Measurements from ENCODE around the gene ADGRG1.
"Not testable (repeated sequence)": the region's sequence is repeated elsewhere in the genome, so short reads cannot be mapped to it uniquely, and the experiment has no call there.

The ADGRG1 gene

DNA sequence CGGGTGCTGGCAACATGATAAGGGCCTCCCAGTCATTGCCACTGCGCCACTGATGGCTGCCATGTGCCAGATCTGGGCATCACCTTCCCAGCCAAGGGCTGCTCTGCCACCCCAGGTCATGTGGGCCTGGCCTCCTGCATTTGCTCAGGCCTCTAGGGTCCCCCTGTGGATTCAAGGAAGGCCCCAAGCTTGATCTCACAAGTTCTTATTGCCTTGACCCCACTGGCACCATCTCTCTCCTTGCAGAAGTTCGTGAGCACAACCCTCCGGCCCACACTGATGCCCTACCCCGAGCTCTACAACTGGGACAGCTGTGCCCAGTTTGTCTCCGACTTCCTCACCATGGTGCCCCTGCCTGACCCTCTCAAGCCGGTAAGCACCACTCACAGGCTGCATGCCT, 71.5 kb downstream of the ADGRG1 start:
- DNase-seq (ENCODE audit: low read depth): no peak

DNA sequence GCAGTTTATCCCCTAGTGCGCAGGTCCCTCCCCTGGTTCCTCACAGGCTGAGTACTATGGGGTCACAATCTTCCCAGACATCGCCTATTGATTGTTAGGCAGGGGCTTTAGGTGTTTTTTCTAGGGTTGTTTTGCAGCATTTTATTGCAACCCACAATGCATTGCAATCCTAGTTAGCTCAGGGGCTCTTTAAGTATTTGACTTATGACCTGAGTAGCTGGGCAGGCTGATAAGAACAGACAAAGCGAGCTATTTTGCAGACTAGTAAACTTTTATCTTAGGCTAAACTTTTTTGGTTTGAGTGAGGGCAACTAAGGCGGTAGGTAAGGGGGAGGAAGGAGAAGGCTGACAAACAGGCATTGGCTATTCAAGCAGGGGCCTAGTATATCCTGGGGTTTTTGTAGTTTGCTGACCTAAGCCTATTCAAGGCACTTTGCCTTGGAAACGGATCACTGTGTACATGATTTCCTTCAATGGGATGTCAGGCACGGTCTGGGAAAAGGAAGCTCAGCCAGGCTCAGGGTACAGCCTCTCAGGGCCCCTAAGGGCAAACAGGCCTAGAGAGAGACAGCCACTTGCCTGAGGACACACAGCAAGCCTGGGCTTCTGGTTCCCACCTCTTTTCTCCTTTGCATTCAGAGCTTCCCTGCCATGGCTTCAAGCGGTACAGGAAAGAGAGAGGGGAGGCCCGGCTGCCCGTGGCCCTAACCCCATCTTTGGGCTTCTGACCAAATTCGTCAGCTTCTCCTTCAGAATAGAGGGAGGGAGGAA, 72.5 kb downstream of the ADGRG1 start:
- no peak for DNase-seq (ENCODE audit: low read depth)

DNA sequence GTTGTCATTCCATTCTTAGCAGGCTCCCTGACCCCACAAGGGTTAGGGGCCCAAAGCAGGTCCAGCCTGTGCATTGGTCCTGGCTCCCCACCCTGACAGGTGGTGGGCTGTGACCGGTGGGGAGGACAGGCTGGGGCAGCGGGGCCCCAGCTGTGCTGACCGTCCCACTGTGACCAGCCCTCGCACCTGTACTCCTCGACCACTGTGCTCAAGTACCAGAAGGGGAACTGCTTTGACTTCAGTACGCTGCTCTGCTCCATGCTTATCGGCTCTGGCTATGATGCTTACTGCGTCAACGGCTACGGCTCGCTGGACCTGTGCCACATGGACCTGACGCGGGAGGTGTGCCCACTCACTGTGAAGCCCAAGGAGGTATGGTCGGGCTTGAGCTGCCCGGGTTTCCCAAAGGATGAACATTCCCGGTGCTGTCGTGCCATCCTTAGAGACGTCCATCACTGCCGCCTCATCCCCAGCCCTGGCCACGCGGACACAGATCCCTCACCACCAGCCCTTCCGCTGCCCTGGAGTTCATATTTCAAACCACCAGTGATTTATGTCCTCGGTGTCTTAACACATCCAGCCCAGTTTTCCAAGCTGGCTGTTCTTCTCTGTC, 73.4 kb downstream of the ADGRG1 start:
- no peak for DNase-seq (ENCODE audit: low read depth)

DNA sequence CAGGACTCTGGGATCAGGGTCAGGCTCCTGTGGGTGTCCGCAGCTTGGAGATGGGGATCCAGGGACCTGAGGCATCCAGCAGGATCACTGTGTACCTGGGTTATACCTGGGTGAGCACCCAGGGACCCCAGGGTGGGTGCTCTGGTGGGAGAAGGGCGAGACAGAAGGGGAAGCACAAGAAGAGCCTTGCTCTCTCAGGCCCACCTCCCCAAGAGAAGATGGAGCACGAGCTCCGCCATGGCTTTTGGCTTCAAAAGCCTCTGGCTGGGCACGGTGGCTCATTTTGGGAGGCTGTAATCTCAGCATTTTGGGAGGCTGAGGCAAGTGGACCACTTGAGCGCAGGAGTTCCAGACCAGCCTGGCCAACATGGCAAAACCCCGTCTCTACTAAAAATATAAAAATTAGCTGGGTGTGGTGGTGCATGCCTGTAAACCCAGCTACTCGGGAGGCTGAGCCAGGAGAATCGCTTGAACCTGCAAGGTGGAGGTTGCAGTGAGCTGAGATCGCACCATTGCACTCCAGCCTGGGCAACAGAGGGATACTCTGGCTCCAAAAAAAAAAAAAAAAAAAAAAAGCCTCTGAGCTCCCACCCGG, 75.1 kb downstream of the ADGRG1 start:
- no peak for DNase-seq (ENCODE audit: low read depth)

DNA sequence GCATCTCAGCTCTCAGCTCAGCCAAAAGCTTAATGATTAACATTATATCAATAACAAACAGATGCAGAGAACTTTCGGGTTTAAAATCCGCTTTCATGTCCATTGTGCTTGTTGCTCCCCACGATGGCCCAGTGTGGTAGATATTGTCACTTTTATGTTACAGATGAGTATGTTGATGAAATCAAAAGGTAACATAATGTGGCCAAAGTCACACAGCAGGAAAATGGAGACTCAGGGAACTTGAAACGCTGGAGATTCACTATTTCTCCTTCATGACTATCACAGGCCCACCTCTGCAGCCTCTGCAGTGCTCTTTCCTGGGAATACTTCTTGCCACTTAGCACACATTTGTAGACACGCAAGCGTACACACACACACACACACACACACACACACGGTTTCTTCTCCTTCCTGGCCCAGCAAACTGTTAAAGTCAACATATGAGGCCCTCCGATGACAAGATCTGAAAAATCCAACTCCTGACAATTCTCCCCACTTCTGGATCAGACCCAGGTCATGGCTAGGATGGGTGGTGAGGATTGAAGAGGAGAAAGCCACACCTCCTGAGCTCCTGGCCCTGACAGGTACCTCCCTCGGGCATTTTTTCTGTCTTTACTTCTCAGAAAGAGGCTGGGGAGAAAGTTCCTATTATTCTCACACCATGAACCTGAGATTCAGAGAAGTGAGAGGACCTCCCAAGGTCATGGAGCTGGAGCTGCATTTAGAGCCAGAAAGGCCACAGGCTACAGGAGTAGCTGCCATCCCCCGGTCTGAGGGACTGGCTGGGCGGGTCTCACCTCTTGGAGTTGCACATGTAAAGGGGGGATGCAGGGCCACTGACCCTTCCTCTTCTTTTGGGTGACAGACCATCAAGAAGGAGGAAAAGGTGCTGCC, 75.8 kb downstream of the ADGRG1 start:
- no peak for DNase-seq (ENCODE audit: low read depth)

DNA sequence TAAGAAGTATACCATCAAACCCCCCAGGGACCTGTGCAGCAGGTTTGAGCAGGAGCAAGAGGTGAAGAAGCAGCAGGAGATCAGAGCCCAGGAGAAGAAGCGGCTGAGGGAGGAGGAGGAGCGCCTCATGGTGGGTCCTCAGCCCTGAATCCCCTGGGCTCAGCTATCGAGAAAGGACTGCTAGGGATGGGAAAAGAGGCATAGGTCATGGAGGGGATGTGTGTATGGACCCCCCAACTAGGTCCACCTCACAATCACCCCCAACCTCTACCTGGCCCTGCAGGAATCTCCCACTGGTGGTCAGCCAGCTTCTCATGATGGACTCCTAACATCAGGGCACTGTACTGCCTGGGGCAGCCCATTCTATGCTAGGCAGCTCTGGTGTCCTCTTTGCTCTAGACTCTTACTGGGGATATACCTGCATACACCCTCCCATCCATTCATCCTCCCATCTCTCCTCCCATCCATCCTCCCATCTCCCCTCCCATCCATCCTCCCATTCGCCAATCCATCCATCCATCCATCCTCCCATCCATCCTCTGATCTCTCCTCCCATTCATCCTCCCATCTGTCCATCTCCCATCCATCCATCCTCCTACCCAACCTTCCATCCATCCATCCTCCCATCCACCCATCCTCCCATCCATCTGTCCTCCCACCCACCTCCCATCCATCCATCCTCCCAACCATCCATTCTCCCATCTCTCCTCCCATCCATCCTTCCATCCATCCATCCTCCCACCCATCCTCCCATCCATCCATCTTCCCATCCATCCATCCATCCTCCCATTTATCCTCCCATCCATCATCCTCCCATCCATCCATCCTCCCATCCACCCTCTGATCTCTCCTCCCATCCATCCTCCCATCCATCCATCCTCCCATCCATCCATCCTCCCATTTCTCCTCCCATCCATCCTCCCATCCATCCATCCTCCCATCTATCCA, 76.7 kb downstream of the ADGRG1 start:
- DNase-seq (ENCODE audit: low read depth): no peak

DNA sequence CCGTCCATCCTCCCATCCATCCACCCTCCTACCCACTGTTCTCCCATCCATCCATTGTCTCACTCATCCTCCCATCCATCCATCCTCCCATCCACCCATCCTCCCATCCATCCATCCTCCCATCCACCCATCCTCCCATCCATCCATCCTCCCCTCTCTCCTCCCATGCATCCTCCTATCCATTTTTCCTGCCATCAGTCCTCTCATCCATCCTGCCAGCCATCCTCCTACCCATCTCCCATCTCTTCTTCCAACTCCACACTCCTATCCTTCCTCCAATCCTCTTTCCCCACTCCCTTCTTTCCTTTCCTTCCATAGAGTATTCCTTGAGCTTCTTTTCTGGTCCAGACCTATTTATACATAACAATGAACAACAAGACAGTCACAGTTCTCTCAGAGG, 78.3 kb downstream of the ADGRG1 start:
- DNase-seq (ENCODE audit: low read depth): no peak

DNA sequence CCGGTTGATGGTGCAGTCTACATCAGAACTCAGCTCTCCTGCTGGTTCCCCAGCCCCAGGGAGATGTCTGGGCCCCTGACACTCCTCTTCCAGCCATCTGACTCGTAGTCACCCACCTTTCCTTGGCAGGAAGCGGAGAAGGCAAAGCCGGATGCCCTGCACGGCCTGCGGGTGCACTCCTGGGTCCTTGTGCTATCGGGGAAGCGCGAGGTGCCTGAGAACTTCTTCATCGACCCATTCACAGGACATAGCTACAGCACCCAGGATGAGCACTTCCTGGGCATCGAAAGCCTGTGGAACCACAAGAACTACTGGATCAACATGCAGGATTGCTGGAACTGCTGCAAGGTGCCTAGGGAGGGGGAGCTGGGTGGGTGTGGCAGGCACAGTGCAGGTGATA, 78.9 kb downstream of the ADGRG1 start:
- no peak for DNase-seq (ENCODE audit: low read depth)

DNA sequence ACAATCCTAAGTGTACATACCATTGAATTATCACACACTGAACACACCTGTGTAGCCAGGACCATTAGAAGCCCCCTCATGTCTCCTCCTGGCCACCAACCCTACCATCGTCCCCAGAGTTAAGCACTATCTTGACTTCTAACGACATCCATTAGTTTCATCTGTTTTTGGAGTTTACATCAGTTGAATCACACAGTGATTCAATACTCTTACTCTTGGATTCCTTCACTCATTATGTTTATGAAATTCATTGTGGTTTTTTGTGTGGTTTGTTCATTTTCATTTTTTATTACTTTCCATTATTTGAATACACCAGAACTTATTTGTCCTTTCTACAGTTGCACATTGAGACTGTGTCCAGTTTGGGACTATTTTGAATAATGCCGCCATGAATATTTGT, 79.7 kb downstream of the ADGRG1 start:
- DNase-seq (ENCODE audit: low read depth): no peak

DNA sequence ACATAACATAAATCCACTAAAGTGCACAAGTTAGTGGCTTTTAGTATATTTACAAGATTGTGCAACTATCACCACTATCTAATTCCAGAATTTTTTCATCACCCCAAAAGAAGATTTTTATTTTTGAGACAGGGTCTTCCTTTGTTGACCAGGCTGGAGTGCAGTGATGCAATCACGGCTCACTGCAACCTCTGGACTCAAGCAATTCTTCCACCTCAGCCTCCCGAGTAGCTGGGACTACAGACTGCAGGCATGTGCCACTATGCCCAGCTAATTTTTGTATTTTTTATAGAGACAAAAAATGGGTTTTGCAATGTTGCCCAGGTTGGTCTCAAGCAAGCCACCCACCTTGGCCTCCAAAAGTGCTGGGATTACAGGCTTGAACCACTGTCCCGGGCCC, 81.2 kb downstream of the ADGRG1 start:
- DNase-seq (ENCODE audit: low read depth): no peak

DNA sequence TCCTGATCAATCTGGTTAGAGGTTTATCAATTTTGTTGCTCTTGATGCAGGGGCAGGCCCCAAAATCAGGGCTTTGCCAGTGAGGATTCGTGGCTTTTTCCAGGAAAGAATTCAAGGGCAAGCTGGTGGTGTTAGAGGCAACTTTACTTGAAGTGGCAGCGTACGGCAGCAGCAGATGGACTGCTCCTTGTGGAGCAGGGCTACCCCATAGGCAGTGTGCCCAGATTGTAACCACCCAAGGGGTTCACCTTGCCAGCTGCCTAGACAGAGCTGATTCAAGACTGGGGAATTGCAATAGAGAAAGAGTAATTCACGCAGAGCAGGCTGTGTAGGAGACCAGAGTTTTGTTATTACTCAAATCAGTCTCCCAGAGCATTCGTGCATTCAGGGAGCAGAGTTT, 82.9 kb downstream of the ADGRG1 start:
- no peak for DNase-seq (ENCODE audit: low read depth)

DNA sequence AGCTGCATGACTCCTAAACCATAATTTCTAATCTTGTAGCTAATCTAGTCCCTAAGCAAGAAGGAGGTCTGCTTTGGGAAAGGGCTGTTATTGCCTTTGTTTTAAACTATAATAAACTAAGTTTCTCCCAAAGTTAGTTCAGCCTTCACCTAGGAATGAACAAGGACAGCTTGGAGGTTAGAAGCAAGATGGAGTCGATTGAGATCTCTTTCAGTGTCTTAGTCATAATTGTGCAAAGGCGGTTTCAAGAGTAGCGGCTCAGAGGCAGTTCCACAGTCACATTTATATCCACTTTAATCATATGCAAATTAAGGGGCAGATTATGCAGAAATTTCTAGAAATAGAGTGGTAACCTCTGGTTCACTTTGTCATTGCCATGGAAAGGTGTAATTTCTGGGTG, 83.6 kb downstream of the ADGRG1 start:
- DNase-seq (ENCODE audit: low read depth): no peak

DNA sequence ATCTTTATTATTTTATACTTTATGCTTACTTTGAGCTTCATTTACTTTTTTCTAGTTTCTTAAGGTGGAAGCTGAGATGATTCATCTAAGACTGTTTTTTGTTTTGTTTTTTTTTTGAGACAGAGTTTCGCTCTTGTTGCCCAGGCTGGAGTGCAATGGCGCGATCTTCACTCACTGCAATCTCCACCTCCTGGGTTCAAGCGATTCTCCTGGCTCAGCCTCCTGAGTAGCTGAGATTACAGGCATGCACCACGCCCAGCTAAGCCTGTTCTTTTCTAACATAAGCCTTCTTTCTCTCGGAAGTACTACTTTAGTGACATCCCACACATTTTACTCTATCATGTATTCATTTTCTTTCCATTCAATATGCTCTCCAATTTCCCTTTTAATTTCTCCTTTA, 84.1 kb downstream of the ADGRG1 start:
- not testable (repeated sequence) for DNase-seq (ENCODE audit: low read depth)

DNA sequence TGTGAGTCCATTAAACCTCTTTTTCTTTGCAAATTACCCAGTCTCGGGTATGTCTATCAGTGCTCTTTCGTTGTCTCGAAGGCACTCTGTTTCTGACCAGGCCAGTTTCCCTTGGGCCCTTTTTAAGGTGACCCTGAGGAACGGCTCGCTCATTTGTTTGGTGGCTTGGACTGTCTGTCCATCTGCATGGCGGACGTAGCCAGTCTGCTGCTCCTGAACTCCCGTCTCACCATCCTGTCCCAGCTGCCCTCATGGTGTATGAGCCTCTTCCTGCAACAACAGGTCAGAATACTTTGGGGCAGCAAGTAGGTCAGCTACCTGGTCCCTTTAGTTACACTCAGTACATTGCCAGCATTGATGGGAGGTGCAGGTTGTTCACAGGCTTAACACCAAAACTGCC, 85.2 kb downstream of the ADGRG1 start:
- DNase-seq (ENCODE audit: low read depth): no peak

DNA sequence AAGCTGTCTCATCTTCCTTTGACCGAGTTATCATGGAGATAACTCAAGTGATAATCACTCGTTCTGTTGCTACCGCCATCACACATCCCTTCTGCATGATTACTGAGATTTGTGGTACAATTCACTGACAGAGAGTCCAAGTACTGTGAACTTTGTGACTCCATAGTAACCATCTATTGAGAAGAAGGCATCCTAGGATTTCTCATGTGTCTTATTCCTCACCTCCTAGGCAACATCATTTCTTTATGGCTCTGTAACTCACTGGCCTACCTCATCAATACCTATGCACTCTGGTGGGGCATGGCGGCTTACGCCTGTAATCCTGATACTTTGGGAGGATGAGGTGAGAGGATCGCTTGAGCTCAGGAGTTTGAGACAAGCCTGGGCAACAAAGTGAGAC, 85.6 kb downstream of the ADGRG1 start:
- no peak for DNase-seq (ENCODE audit: low read depth)

All from HS-27A (cell line).